Astrocyte (in vitro differentiated cells and primary cell): ENCODE data around the gene CPM.

Experiments used
- EZH2 ChIP-seq: IDR thresholded peaks from 2 replicates; pipeline ENCODE4 v1.6.1; 2012; ENCODE audit warnings: mild to moderate bottlenecking, low read length, inconsistent platforms; ENCODE audit not compliant: insufficient read depth
- TF ChIP-seq, protein P1 (sequence below): IDR thresholded peaks from 2 replicates; pipeline ENCODE4 v1.5.1; 2011; ENCODE audit warnings: low read depth, mild to moderate bottlenecking, inconsistent platforms, low read length, moderate library complexity; ENCODE audit not compliant: insufficient read depth

DNA sequence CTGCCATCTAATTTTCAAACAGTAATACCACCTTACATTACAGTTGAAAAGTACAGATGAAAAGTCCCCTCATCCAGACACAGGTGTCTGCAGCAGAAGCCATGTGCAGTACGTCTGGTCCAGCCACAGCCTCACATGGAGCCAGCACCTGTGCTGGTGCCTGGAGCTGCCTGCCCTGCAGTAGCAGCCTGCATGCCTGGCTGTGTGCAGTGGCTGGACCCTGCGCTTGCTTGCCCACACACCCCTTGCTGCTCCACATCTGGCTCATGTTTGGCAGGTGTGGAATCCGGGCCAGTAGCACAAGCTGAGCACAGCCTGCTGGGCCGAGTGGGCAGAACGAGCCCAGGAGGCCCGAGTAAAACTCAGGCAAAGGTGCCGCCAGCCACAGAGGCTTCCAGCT is 21.8 kb upstream of the CPM start:
- TF ChIP-seq, protein P1, sequence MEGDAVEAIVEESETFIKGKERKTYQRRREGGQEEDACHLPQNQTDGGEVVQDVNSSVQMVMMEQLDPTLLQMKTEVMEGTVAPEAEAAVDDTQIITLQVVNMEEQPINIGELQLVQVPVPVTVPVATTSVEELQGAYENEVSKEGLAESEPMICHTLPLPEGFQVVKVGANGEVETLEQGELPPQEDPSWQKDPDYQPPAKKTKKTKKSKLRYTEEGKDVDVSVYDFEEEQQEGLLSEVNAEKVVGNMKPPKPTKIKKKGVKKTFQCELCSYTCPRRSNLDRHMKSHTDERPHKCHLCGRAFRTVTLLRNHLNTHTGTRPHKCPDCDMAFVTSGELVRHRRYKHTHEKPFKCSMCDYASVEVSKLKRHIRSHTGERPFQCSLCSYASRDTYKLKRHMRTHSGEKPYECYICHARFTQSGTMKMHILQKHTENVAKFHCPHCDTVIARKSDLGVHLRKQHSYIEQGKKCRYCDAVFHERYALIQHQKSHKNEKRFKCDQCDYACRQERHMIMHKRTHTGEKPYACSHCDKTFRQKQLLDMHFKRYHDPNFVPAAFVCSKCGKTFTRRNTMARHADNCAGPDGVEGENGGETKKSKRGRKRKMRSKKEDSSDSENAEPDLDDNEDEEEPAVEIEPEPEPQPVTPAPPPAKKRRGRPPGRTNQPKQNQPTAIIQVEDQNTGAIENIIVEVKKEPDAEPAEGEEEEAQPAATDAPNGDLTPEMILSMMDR: no peak
- no peak for TF ChIP-seq EZH2
